ENCODE results near the gene KCNK17. TPM values are rescaled to one million over a fixed set of nuclear protein-coding genes. Genes with fewer than 3 reads are reported as not detected.
A peak's percentile ranks its signal among the peaks of the same experiment; 100 is the strongest.

Gene KCNK17
- total and polyA plus RNA-seq, 2 of the 8 experiments (the other 6 are each of a cell fraction or from before 2014, with no cell fraction given), result 2.9 to 3.4 TPM

GRCh38 chr6:39312912-39313525, 1.2 kb downstream of the KCNK17 start (continued):
- 0 out of 2 replicates have a peak, but pooled peaks have one; percentile 1 for TF ChIP-seq TAF1 (IDR thresholded peaks at IDR 0.05; ENCODE audit: low read depth, low read length)
- no peak for TF ChIP-seq CREB1 (IDR thresholded peaks at IDR 0.05)
- TF ChIP-seq CTCF (IDR thresholded peaks at IDR 0.05; ENCODE audit: control extremely low read depth in 1 of 3, insufficient read depth in 1 of 3, low read depth in 1 of 3, low read length in 3 of 3), result no peak
- TF ChIP-seq ATF3 (IDR thresholded peaks at IDR 0.05; ENCODE audit: insufficient read depth, low read depth, low read length), result no peak
- TF ChIP-seq MAFK (IDR thresholded peaks at IDR 0.05; ENCODE audit: low read depth, low read length), result no peak
- no peak for TF ChIP-seq TEAD4 (IDR thresholded peaks at IDR 0.05; ENCODE audit: low read depth, low read length)
- no peak for TF ChIP-seq CHD2 (IDR thresholded peaks at IDR 0.05; ENCODE audit: low read length)
- TF ChIP-seq MAX (IDR thresholded peaks at IDR 0.05), result no peak
- no peak for TF ChIP-seq POLR2A (IDR thresholded peaks at IDR 0.05; ENCODE audit: control extremely low read depth in 1 of 2, low read depth in 2 of 2, low read length in 2 of 2)
- TF ChIP-seq BACH1 (IDR thresholded peaks at IDR 0.05; ENCODE audit: low read length), result no peak
- TF ChIP-seq HDAC6 (IDR thresholded peaks at IDR 0.05; ENCODE audit: low read depth, low read length), result no peak
- peak; percentile 80 for TF ChIP-seq EZH2 (IDR thresholded peaks at IDR 0.05; ENCODE audit: low read depth, low read length, severe bottlenecking)

Data from H1 (cell line).